GM23248 (cell line): ENCODE measurements around the gene GALNT2.

Experiments
- EZH2 ChIP-seq: fragments of 200-600 bp; sonication (generic); IDR thresholded peaks from 2 replicates; pipeline ENCODE4 v1.6.1; 2018; ENCODE audit warnings: antibody characterized with exemption, mild to moderate bottlenecking; ENCODE audit not compliant: insufficient read depth, poor library complexity, severe bottlenecking
- EZH2phosphoT487 ChIP-seq: fragments of 200-600 bp; sonication (generic); IDR thresholded peaks from 2 replicates; pipeline ENCODE4 v1.6.1; 2018; ENCODE audit warnings: antibody characterized with exemption, moderate library complexity, mild to moderate bottlenecking, low read depth; ENCODE audit not compliant: insufficient read depth

DNA sequence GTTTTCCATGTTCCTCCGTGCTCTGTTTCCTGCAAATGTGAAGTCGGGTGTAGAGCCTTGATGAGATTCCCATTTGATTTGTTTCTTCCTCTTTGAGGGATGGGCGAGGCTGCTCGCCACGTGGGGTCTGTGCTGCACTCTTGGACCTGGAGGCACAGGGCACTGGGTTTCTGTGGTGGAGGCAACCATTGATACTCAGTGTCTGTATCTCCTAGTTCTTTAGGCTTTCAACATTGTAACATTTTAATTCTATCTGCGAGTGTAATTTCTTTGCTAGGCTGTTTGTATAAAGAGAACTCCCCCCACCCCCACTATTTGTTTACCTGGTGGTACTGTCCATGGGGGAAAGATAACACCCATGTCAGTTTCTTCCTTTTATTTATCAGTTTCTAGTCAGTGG, 52.3 kb downstream of the GALNT2 start:
- no peak for TF ChIP-seq EZH2
- no peak for TF ChIP-seq EZH2phosphoT487
